Progenitor cell of endocrine pancreas (in vitro differentiated cells): ENCODE measurements around the gene CLEC5A. TPM values are rescaled to one million over a fixed set of nuclear protein-coding genes. Genes with fewer than 3 reads are reported as not detected.

ENCODE experiments used
- DNase-seq: peaks from one replicate; pipeline ENCODE4 v3.0.0; 2021; ENCODE audit warnings: low spot score; ENCODE audit not compliant: unreplicated experiment
- H3K27ac Mint-ChIP-seq: 2 replicates; pipeline ENCODE4 v1.8.0; 2021; ENCODE audit warnings: mild to moderate bottlenecking, moderate library complexity, mixed read lengths
- H3K27me3 Mint-ChIP-seq: 2 replicates; pipeline ENCODE4 v1.8.0; 2021; ENCODE audit warnings: mixed read lengths
- H3K36me3 Mint-ChIP-seq: 2 replicates; pipeline ENCODE4 v1.8.0; 2022; ENCODE audit warnings: mixed read lengths; ENCODE audit not compliant: insufficient read depth
- H3K4me1 Mint-ChIP-seq: 2 replicates; pipeline ENCODE4 v1.8.0; 2021; ENCODE audit warnings: low read depth, mixed read lengths
- H3K4me3 Mint-ChIP-seq: 2 replicates; pipeline ENCODE4 v1.8.0; 2021; ENCODE audit warnings: low read depth, mild to moderate bottlenecking, moderate library complexity, mixed read lengths
- H3K9me3 Mint-ChIP-seq: 2 replicates; pipeline ENCODE4 v1.8.0; 2021; ENCODE audit warnings: low read depth, mixed read lengths
- CTCF ChIP-seq: fragments of 200-600 bp; sonication (generic); IDR thresholded peaks from one replicate; pipeline ENCODE4 v1.5.0; 2021; ENCODE audit warnings: antibody characterized with exemption, mild to moderate bottlenecking; ENCODE audit not compliant: unreplicated experiment
- total RNA-seq: library from RNA; stranded (reverse); gene quantifications from 2 replicates; pipeline ENCODE4 v1.2.1, GENCODE V29; 2021

The CLEC5A gene
- total RNA-seq, 1 donor from 2014 or later = not detected

GRCh38 chr7:141956084-141956483, 9.3 kb upstream of the CLEC5A start:
- H3K9me3 Mint-ChIP-seq = no peaks in the 10 kb centered on the region
- no peaks in the 10 kb centered on the region for H3K4me1 Mint-ChIP-seq
- H3K36me3 Mint-ChIP-seq = no peaks in the 10 kb centered on the region
- H3K27me3 Mint-ChIP-seq = no peaks in the 10 kb centered on the region
- DNase-seq = no peak
- no peak overlapping the region for H3K27ac Mint-ChIP-seq
- TF ChIP-seq CTCF = no peak
- no peak overlapping the region for H3K4me3 Mint-ChIP-seq

GRCh38 chr7:141954334-141954733, 7.6 kb upstream of the CLEC5A start:
- no peak for TF ChIP-seq CTCF
- H3K36me3 Mint-ChIP-seq = no peaks in the 10 kb centered on the region
- no peaks in the 10 kb centered on the region for H3K27me3 Mint-ChIP-seq
- no peak overlapping the region for H3K27ac Mint-ChIP-seq
- no peaks in the 10 kb centered on the region for H3K4me1 Mint-ChIP-seq
- no peak for DNase-seq
- no peak overlapping the region for H3K4me3 Mint-ChIP-seq
- H3K9me3 Mint-ChIP-seq = no peaks in the 10 kb centered on the region

GRCh38 chr7:141952461-141952860, 5.7 kb upstream of the CLEC5A start:
- no peak for TF ChIP-seq CTCF
- H3K27me3 Mint-ChIP-seq = no peaks in the 10 kb centered on the region
- no peaks in the 10 kb centered on the region for H3K4me1 Mint-ChIP-seq
- no peak for DNase-seq
- no peaks in the 10 kb centered on the region for H3K36me3 Mint-ChIP-seq
- no peak overlapping the region for H3K27ac Mint-ChIP-seq
- no peaks in the 10 kb centered on the region for H3K9me3 Mint-ChIP-seq
- H3K4me3 Mint-ChIP-seq = no peak overlapping the region

- Mint-ChIP-seq H3K27ac (no peak overlapping the region), H3K4me1 (peaks cover 1% of the 10 kb centered on the region), H3K4me3 (no peak overlapping the region), H3K36me3 (no peaks in the 10 kb centered on the region), H3K9me3 (no peaks in the 10 kb centered on the region), H3K27me3 (no peaks in the 10 kb centered on the region)
- no peak for TF ChIP-seq CTCF
- no peak for DNase-seq
Observed at GRCh38 chr7:141950806-141951205, 4.0 kb upstream of the CLEC5A start.

GRCh38 chr7:141949911-141950310, 3.1 kb upstream of the CLEC5A start:
- H3K36me3 Mint-ChIP-seq = no peaks in the 10 kb centered on the region
- H3K4me1 Mint-ChIP-seq = peaks cover 1% of the 10 kb centered on the region

More at GRCh38 chr7:141949911-141950310, 3.1 kb upstream of the CLEC5A start:
- Mint-ChIP-seq H3K9me3 (no peaks in the 10 kb centered on the region), H3K4me3 (no peak overlapping the region), H3K27me3 (no peaks in the 10 kb centered on the region), H3K27ac (no peak overlapping the region)
- DNase-seq = no peak
- no peak for TF ChIP-seq CTCF
